H1 (cell line): Measurements from ENCODE around the gene RIN2. TPM values are rescaled to one million over a fixed set of nuclear protein-coding genes. Genes with fewer than 3 reads are reported as not detected.

Source experiments
- CTCF ChIA-PET: fragments of 300-600 bp; sonication (Branson Sonifier 250); formaldehyde crosslinking; loops from one replicate; lab custom pipeline; 2021; ENCODE audit not compliant: partially characterized antibody; lab: Charles Lee
- POLR2A ChIA-PET: fragments of 300-600 bp; sonication (Branson Sonifier 250); formaldehyde crosslinking; loops from one replicate; lab custom pipeline; 2021; ENCODE audit warnings: inconsistent platforms; ENCODE audit not compliant: partially characterized antibody; lab: Charles Lee
- DNase-seq, 2 experiments: peaks; one replicate each; pipeline versions ENCODE4 v3.0.0 to v3.0.0-alpha.2; 2010 to 2022; ENCODE audit warnings: low spot score in 2 of 2, low read depth in 1 of 2, mixed read lengths in 1 of 2
- FAIRE-seq: peaks from 2 replicates; lab custom pipeline; 2011; peaks lifted over from hg19 to GRCh38; lab: Jason Lieb, UNC
- H2AFZ ChIP-seq: 2 replicates; pipeline ENCODE4 v1.8.1; 2012; ENCODE audit warnings: low read length, inconsistent platforms
- H2AK5ac ChIP-seq: 2 replicates; pipeline ENCODE4 v1.6.1; 2013; ENCODE audit warnings: low read depth, low read length
- H2BK120ac ChIP-seq: replicated peaks from 2 replicates; pipeline ENCODE3; 2013; ENCODE audit warnings: low read depth, low read length, inconsistent platforms
- H2BK12ac ChIP-seq: 2 replicates; pipeline ENCODE4 v1.6.1; 2013; ENCODE audit warnings: low read depth, low read length
- H2BK15ac ChIP-seq: 2 replicates; pipeline ENCODE4 v1.6.1; 2013; ENCODE audit warnings: low read length
- H2BK20ac ChIP-seq: 2 replicates; pipeline ENCODE4 v1.6.1; 2013; ENCODE audit warnings: low read length
- H2BK5ac ChIP-seq: 2 replicates; pipeline ENCODE4 v1.6.1; 2013; ENCODE audit warnings: low read depth, low read length
- H3K14ac ChIP-seq: 2 replicates; pipeline ENCODE4 v1.6.1; 2013; ENCODE audit warnings: inconsistent platforms; ENCODE audit not compliant: insufficient read length
- H3K18ac ChIP-seq: 2 replicates; pipeline ENCODE4 v1.6.1; 2013; ENCODE audit warnings: low read length; ENCODE audit errors: extremely low read depth
- H3K23ac ChIP-seq: 2 replicates; pipeline ENCODE4 v1.6.1; 2013; ENCODE audit warnings: inconsistent platforms; ENCODE audit not compliant: insufficient read length
- H3K23me2 ChIP-seq: 2 replicates; pipeline ENCODE4 v1.6.1; 2013; ENCODE audit warnings: low read depth, low read length
- H3K27ac ChIP-seq: 2 replicates; pipeline ENCODE4 v1.6.1; 2011; ENCODE audit warnings: low read depth, low read length, inconsistent platforms
- H3K27me3 ChIP-seq, 4 experiments: replicated peaks in 1 of 4; 1 replicate in 1 of 4; 2 replicates in 3 of 4; pipeline versions ENCODE4 v1.6.1 to v1.8.1; 2011 to 2013; ENCODE audit warnings: low read length in 3 of 4, mild to moderate bottlenecking in 3 of 4, inconsistent platforms in 2 of 4, mixed read lengths in 2 of 4, moderate library complexity in 1 of 4; ENCODE audit not compliant: control insufficient read depth in 3 of 4, insufficient read depth in 3 of 4; ENCODE audit errors: extremely low read depth in 1 of 4
- H3K36me3 ChIP-seq, 4 experiments: 2 replicates each; pipeline versions ENCODE4 v1.6.1 to v1.8.1; 2011 to 2013; ENCODE audit warnings: mild to moderate bottlenecking in 4 of 4, low read length in 3 of 4, moderate library complexity in 2 of 4, control low read depth in 1 of 4, inconsistent platforms in 1 of 4; ENCODE audit not compliant: insufficient read depth in 4 of 4, control insufficient read depth in 2 of 4
- H3K4ac ChIP-seq: replicated peaks from 2 replicates; pipeline ENCODE3; 2013; ENCODE audit warnings: low read length, low read depth, mixed read lengths, inconsistent platforms; ENCODE audit not compliant: insufficient read length
- H3K4me1 ChIP-seq, 4 experiments: replicated peaks in 1 of 4; 1 replicate in 1 of 4; 2 replicates in 3 of 4; pipeline versions ENCODE4 v1.6.1 to v1.8.1; 2011 to 2013; ENCODE audit warnings: low read length in 3 of 4, inconsistent platforms in 2 of 4, mixed read lengths in 1 of 4; ENCODE audit not compliant: insufficient read depth in 4 of 4, control insufficient read depth in 3 of 4
- H3K4me2 ChIP-seq, 2 experiments: 2 replicates each; pipeline versions ENCODE4 v1.6.1 to v1.8.1; 2011 to 2013; ENCODE audit warnings: low read depth in 2 of 2, low read length in 2 of 2, control low read depth in 1 of 2, inconsistent platforms in 1 of 2, mild to moderate bottlenecking in 1 of 2; ENCODE audit not compliant: insufficient read depth in 1 of 2
- H3K4me3 ChIP-seq, 4 experiments: fragments of 200-600, 300-600 bp in 1 of 4; sonication (generic), shearing (Covaris generic), sonication (Bioruptor Twin) in 1 of 4; 2 replicates each; pipeline versions ENCODE4 v1.5.1 to v1.8.1; 2011 to 2016; ENCODE audit warnings: low read length in 4 of 4, low read depth in 3 of 4, control low read depth in 2 of 4, inconsistent platforms in 2 of 4, mild to moderate bottlenecking in 2 of 4, mixed read lengths in 1 of 4, moderate library complexity in 1 of 4; ENCODE audit not compliant: insufficient read depth in 2 of 4; ENCODE audit errors: extremely low read depth in 1 of 4
- H3K56ac ChIP-seq: replicated peaks from 2 replicates; pipeline ENCODE3; 2013; ENCODE audit warnings: low read depth, mild to moderate bottlenecking, mixed read lengths, low read length, inconsistent platforms; ENCODE audit not compliant: insufficient read length
- H3K79me1 ChIP-seq: 2 replicates; pipeline ENCODE4 v1.6.1; 2013; ENCODE audit warnings: low read depth, low read length, control low read depth
- H3K79me2 ChIP-seq, 2 experiments: 2 replicates each; pipeline versions ENCODE4 v1.6.1 to v1.8.1; 2012 to 2013; ENCODE audit warnings: low read length in 2 of 2, mild to moderate bottlenecking in 2 of 2, inconsistent platforms in 1 of 2; ENCODE audit not compliant: insufficient read depth in 2 of 2, control insufficient read depth in 1 of 2
- H3K9ac ChIP-seq, 4 experiments: replicated peaks in 1 of 4; 1 replicate in 1 of 4; 2 replicates in 3 of 4; pipeline versions ENCODE4 v1.6.1 to v1.8.1; 2011 to 2013; ENCODE audit warnings: low read depth in 3 of 4, low read length in 3 of 4, control low read depth in 2 of 4, mild to moderate bottlenecking in 2 of 4, moderate library complexity in 2 of 4, inconsistent platforms in 1 of 4; ENCODE audit errors: extremely low read depth in 1 of 4
- H3K9me3 ChIP-seq, 2 experiments: 2 replicates each; pipeline versions ENCODE4 v1.6.1 to v1.8.1; 2012 to 2013; ENCODE audit warnings: mild to moderate bottlenecking in 2 of 2, moderate library complexity in 2 of 2, control low read depth in 1 of 2, inconsistent platforms in 1 of 2, low read depth in 1 of 2, low read length in 1 of 2, mixed read lengths in 1 of 2; ENCODE audit not compliant: insufficient read depth in 2 of 2
- H4K20me1 ChIP-seq, 2 experiments: replicated peaks in 1 of 2; 2 replicates each; pipeline versions ENCODE3 to v1.8.1; 2011 to 2013; ENCODE audit warnings: inconsistent platforms in 2 of 2, low read length in 2 of 2, mild to moderate bottlenecking in 1 of 2; ENCODE audit not compliant: insufficient read depth in 2 of 2, control insufficient read depth in 1 of 2
- H4K5ac ChIP-seq: 2 replicates; pipeline ENCODE4 v1.6.1; 2013; ENCODE audit warnings: low read length, low read depth, mixed read lengths, inconsistent platforms; ENCODE audit not compliant: insufficient read length
- H4K8ac ChIP-seq: 2 replicates; pipeline ENCODE4 v1.8.0; 2013; ENCODE audit warnings: mild to moderate bottlenecking, moderate library complexity, low read length, inconsistent platforms; ENCODE audit not compliant: insufficient read depth; ENCODE audit errors: extremely low read depth
- H4K91ac ChIP-seq: replicated peaks from 2 replicates; pipeline ENCODE3; 2013; ENCODE audit warnings: low read length, mixed read lengths, inconsistent platforms; ENCODE audit not compliant: insufficient read length
- CBX8 ChIP-seq: fragments of 300-800, 300-1000 bp; sonication (generic); IDR thresholded peaks from 2 replicates; pipeline ENCODE4 v1.7.1; 2016; ENCODE audit warnings: low read depth, low read length, borderline replicate concordance
- FOSL1 ChIP-seq: IDR thresholded peaks from 2 replicates; pipeline ENCODE4 v1.6.1; 2011; ENCODE audit warnings: mild to moderate bottlenecking, low read depth, low read length, moderate library complexity; ENCODE audit not compliant: insufficient read depth
- TBP ChIP-seq: IDR thresholded peaks from 2 replicates; pipeline ENCODE4 v1.6.1; 2011; ENCODE audit warnings: low read depth, low read length, improper control_type of control experiment
- WGBS, 2 experiments: shearing (Covaris generic) in 1 of 2; methylation state at CpG; one replicate each; pipeline versions ENCODE4 v1.1.6 to v1.1.7; 2013 to 2015; ENCODE audit warnings: low lambda C conversion rate in 2 of 2, mixed read lengths in 2 of 2, inconsistent platforms in 1 of 2, low coverage in 1 of 2, missing lambda C conversion rate in 1 of 2; ENCODE audit not compliant: insufficient replicate concordance in 2 of 2, insufficient coverage in 1 of 2, insufficient read length in 1 of 2; ENCODE audit errors: extremely low coverage in 1 of 2, missing lambda C conversion rate in 1 of 2; 5-methylcytosine and 5-hydroxymethylcytosine counted together
- polyA plus RNA-seq, 7 experiments: library from polyadenylated mRNA; depleted of rRNA in 3 of 7; stranded (reverse) in 5 of 7; unstranded in 2 of 7; fragments of >200 nt in 5 of 7; fragments of 200-250 nt in 2 of 7; gene quantifications; 1 replicate in 5 of 7; 2 replicates in 1 of 7; 4 replicates in 1 of 7; pipeline versions ENCODE4 v1.2.1 to v1.2.3, GENCODE V29; 2011 to 2013; ENCODE audit warnings: missing spikeins in 2 of 7, mixed read lengths in 2 of 7
- total RNA-seq: library from RNA; stranded (reverse); fragmentation: NEBNext Ultra II Directional; extraction: Animal tissue kit (Norgen Biotek cat#: 25700); gene quantifications from 2 replicates; pipeline ENCODE4 v1.2.1, GENCODE V29; 2021

Gene RIN2
- total and polyA plus RNA-seq, 2 of the 8 experiments (the other 6 are each of a cell fraction or from before 2014, with no cell fraction given), result 0.20 to 1.3 TPM

DNA sequence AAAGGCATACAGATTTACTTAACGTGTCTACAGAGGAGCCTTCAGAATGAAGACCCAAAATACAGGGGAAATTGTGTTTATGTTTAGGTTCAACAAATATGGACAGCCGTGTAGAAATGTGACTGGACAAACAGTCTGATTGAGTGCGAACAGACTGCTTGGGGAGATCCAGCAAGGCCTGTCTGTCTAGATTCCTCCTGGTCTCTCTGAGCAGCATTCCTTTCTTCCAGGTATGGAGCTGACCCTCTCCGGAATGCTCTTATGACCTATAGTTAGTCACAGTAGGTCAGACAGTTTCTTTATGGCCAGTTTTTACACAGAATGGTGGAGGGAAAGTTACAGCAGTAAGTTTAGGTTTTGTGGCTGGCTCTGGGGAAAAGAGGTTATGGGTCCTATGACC, 9.0 kb downstream of the RIN2 start:
- no peak overlapping the region for H3K14ac ChIP-seq
- peaks cover 0 to 3% (median 1%) of the 10 kb centered on the region in 4 experiments; a peak in 2 of 7 replicates for H3K4me1 ChIP-seq
- H4K91ac ChIP-seq, result no peak overlapping the region
- no peak for TF ChIP-seq CBX8
- TF ChIP-seq TBP, result no peak
- TF ChIP-seq FOSL1, result no peak
- H2BK5ac ChIP-seq, result no peak overlapping the region
- no peak overlapping the region for H2BK120ac ChIP-seq
- no peak overlapping the region for H3K27ac ChIP-seq
- no peak overlapping the region for H3K4me2 ChIP-seq
- no peak overlapping the region for H3K56ac ChIP-seq
- POLR2A ChIA-PET, result no interaction called here
- CTCF ChIA-PET, result interaction anchor here (1.3 to 2.5 kb wide), 2 partner anchors 13 to 17 kb away, joined by 5 read pairs; no protein-coding TSS in a partner anchor
- H4K5ac ChIP-seq, result no peak overlapping the region
- H2AK5ac ChIP-seq, result no peak overlapping the region
- H3K18ac ChIP-seq, result no peak overlapping the region
- no peak overlapping the region for H2BK12ac ChIP-seq
- H4K8ac ChIP-seq, result no peak overlapping the region
- no peak for FAIRE-seq
- H4K20me1 ChIP-seq, result no peaks in the 10 kb centered on the region
- no peak for DNase-seq
- H3K23me2 ChIP-seq, result no peaks in the 10 kb centered on the region
- 78% methylated on average over 4 of the region's 4 CpGs; no CpG with 5 or more reads in 1 of the 2 experiments for WGBS, 2 experiments
- no peak overlapping the region for H2BK15ac ChIP-seq
- H3K79me2 ChIP-seq, result no peaks in the 10 kb centered on the region
- no peaks in the 10 kb centered on the region for H3K79me1 ChIP-seq
- no peak overlapping the region for H3K4me3 ChIP-seq
- no peak overlapping the region for H3K4ac ChIP-seq
- no peak overlapping the region for H2BK20ac ChIP-seq
- H3K9ac ChIP-seq, result no peak overlapping the region
- no peaks in the 10 kb centered on the region for H3K36me3 ChIP-seq
- H3K27me3 ChIP-seq, result no peaks in the 10 kb centered on the region; a peak in 1 of 7 replicates
- no peak overlapping the region for H2AFZ ChIP-seq
- H3K9me3 ChIP-seq, result no peaks in the 10 kb centered on the region
- no peak overlapping the region for H3K23ac ChIP-seq
